Breast epithelium (tissue), 3 donors: ENCODE measurements around the gene MB21D2.

ENCODE experiments used
- CTCF ChIP-seq, 3 donors: fragments of 450-650 bp; IDR thresholded peaks; one replicate each; pipeline ENCODE4 v1.5.1; 2016 to 2017; ENCODE audit warnings: antibody characterized with exemption in 3 of 3, mild to moderate bottlenecking in 3 of 3, moderate library complexity in 3 of 3
- POLR2AphosphoS5 ChIP-seq, 3 donors: sonication (generic); formaldehyde crosslinking; IDR thresholded peaks; one replicate each; pipeline ENCODE4 v1.6.1; 2017; ENCODE audit warnings: antibody characterized with exemption in 3 of 3

GRCh38 chr3:192794216-192794615 is 123.4 kb downstream of the MB21D2 start:
- TF ChIP-seq CTCF (IDR thresholded peaks at IDR 0.05) (no peak), POLR2AphosphoS5 (IDR thresholded peaks at IDR 0.05) (no peak)
